Measurements from ENCODE around the gene TRIL.

Gene TRIL

GRCh38 chr7:28980451-28981160 lies 22.5 kb upstream of the TRIL start:
- DNase-seq = peak; percentile 44

GRCh38 chr7:28979776-28980175 lies 21.6 kb upstream of the TRIL start:
- no peak for DNase-seq

GRCh38 chr7:28977881-28978280 lies 19.8 kb upstream of the TRIL start:
- no peak for DNase-seq

GRCh38 chr7:28976022-28976421 lies 17.9 kb upstream of the TRIL start:
- DNase-seq = peak; percentile 54

GRCh38 chr7:28973591-28973990 lies 15.5 kb upstream of the TRIL start:
- no peak for DNase-seq

GRCh38 chr7:28964056-28964455 lies 5.9 kb upstream of the TRIL start:
- no peak for DNase-seq

- DNase-seq = no peak
Observed at GRCh38 chr7:28961972-28962371, 3.8 kb upstream of the TRIL start.

- DNase-seq = no peak
Observed at GRCh38 chr7:28960071-28960840, 2.1 kb upstream of the TRIL start.

- no peak for DNase-seq
Observed at GRCh38 chr7:28958980-28959347, 834 bp upstream of the TRIL start.

- no peak for DNase-seq
Observed at GRCh38 chr7:28957751-28958234, 337 bp downstream of the TRIL start.

GRCh38 chr7:28957064-28957750 lies 923 bp downstream of the TRIL start:
- no peak for DNase-seq

- peak; percentile 52 for DNase-seq
Observed at GRCh38 chr7:28956608-28957063, 1.5 kb downstream of the TRIL start.

GRCh38 chr7:28955718-28956607 lies 2.2 kb downstream of the TRIL start:
- peak; percentile 50 for DNase-seq

GRCh38 chr7:28955356-28955717 lies 2.8 kb downstream of the TRIL start:
- DNase-seq = no peak

- DNase-seq = no peak
Observed at GRCh38 chr7:28954946-28955345, 3.2 kb downstream of the TRIL start.

- DNase-seq = no peak
Observed at GRCh38 chr7:28954471-28954870, 3.7 kb downstream of the TRIL start.

GRCh38 chr7:28953633-28954032 lies 4.5 kb downstream of the TRIL start:
- peak; percentile 73 for DNase-seq

- DNase-seq = peak; percentile 35
Observed at GRCh38 chr7:28942168-28942567, 16.0 kb downstream of the TRIL start.

- DNase-seq = no peak
Observed at GRCh38 chr7:28941633-28942032, 16.5 kb downstream of the TRIL start.

GRCh38 chr7:28940741-28941384 lies 17.3 kb downstream of the TRIL start:
- DNase-seq = no peak

- DNase-seq = peak; percentile 71
Observed at GRCh38 chr7:28939844-28940544, 18.1 kb downstream of the TRIL start.

Data from fibroblast of upper back skin (primary cell).